Right cardiac atrium (tissue), 5 donors: ENCODE results near the gene TSPAN9. TPM values are rescaled to one million over a fixed set of nuclear protein-coding genes. Genes with fewer than 3 reads are reported as not detected.

Source experiments
- ATAC-seq, 2 donors: fragments of 200-7000 bp; cut with Tn5 transposase; one replicate each; pipeline versions ENCODE4 v1.8.0 to v1.9.1; 2020; ENCODE audit warnings: moderate library complexity in 2 of 2, mild to moderate bottlenecking in 1 of 2
- DNase-seq, 3 donors: peaks; one replicate each; pipeline ENCODE4 v3.0.0-alpha.2; 2020
- H3K27ac ChIP-seq: one replicate; pipeline ENCODE4 v1.5.1; 2013; ENCODE audit warnings: mild to moderate bottlenecking, low read length, control low read depth, moderate library complexity
- H3K27me3 ChIP-seq: one replicate; pipeline ENCODE4 v1.6.1; 2013; ENCODE audit not compliant: control insufficient read depth, insufficient read depth
- H3K4me1 ChIP-seq: one replicate; pipeline ENCODE4 v1.6.1; 2013; ENCODE audit warnings: low read length; ENCODE audit not compliant: control insufficient read depth, insufficient read depth
- H3K4me3 ChIP-seq: one replicate; pipeline ENCODE4 v1.5.1; 2013; ENCODE audit warnings: low read length, control low read depth
- H3K9me3 ChIP-seq: one replicate; pipeline ENCODE4 v1.6.1; 2013; ENCODE audit warnings: low read length; ENCODE audit not compliant: control insufficient read depth
- WGBS: extraction: QIAGEN DNeasy Blood & Tissue Kit; methylation state at CpG from one replicate; pipeline ENCODE4 v1.1.7; 2013; 5-methylcytosine and 5-hydroxymethylcytosine counted together
- intact Hi-C, 4 donors: fragments of 100-400 bp; cut with DNase I; formaldehyde crosslinking; loops; one replicate each; pipeline versions ENCODE4 v1.11.0 to v1.14.0; 2022 to 2023
- polyA plus RNA-seq: library from polyadenylated mRNA; stranded (reverse); fragments of 200-250 nt; gene quantifications from one replicate; pipeline ENCODE4 v1.2.3, GENCODE V29; 2013
- total RNA-seq, 4 donors: library from RNA; stranded (reverse); fragmentation: NEBNext Ultra II Directional; extraction: Animal tissue kit (Norgen Biotek cat#: 25700); gene quantifications; one replicate each; pipeline ENCODE4 v1.2.1, GENCODE V29; 2021
- donor health status: healthy with polysubstance abuse.
- donor health status: DM: no; HTN: yes; CAD: no.
- donor health status: DM: no; HTN: no; CAD: no.
- donor health status: DM: no; HTN: yes; CAD: no; lungs with severe emphysema.
- donor health status: DM: yes; HTN: yes; CAD: no.

Gene TSPAN9
- total and polyA plus RNA-seq, 5 donors: 121 to 184 (median 161) TPM

GRCh38 chr12:3271146-3271545 lies 194.0 kb downstream of the TSPAN9 start:
- peaks cover 18% of the 10 kb centered on the region for H3K4me1 ChIP-seq
- 85% methylated on average over 1 of the region's 1 CpG for WGBS
- ATAC-seq: no peak
- H3K27ac ChIP-seq: no peak overlapping the region
- H3K27me3 ChIP-seq: no peaks in the 10 kb centered on the region
- intact Hi-C loops: loop anchor here (5.0 to 10.0 kb wide), 3 partner anchors 49 to 69 kb away; no protein-coding TSS in a partner anchor
- no peaks in the 10 kb centered on the region for H3K9me3 ChIP-seq
- H3K4me3 ChIP-seq: no peak overlapping the region
- no peak for DNase-seq

GRCh38 chr12:3271639-3272038 lies 194.5 kb downstream of the TSPAN9 start:
- no peaks in the 10 kb centered on the region for H3K27me3 ChIP-seq
- peak overlapping the region; percentile 12 for H3K27ac ChIP-seq
- H3K4me3 ChIP-seq: no peak overlapping the region
- 56% methylated on average over 6 of the region's 6 CpGs for WGBS
- intact Hi-C loops: loop anchor here (5.0 to 10.0 kb wide), 3 partner anchors 49 to 69 kb away; no protein-coding TSS in a partner anchor
- ATAC-seq (no peak), DNase-seq (peak in 1 of 3 donors; percentile 51)
- no peaks in the 10 kb centered on the region for H3K9me3 ChIP-seq
- peaks cover 18% of the 10 kb centered on the region for H3K4me1 ChIP-seq

GRCh38 chr12:3272958-3273357 lies 195.8 kb downstream of the TSPAN9 start:
- DNase-seq (no peak), ATAC-seq (no peak)
- WGBS: 85% methylated on average over 9 of the region's 9 CpGs
- intact Hi-C loops: loop anchor here (5.0 to 10.0 kb wide), 3 partner anchors 51 to 71 kb away; no protein-coding TSS in a partner anchor
- Histone ChIP-seq H3K4me1 (peaks cover 15% of the 10 kb centered on the region), H3K9me3 (no peaks in the 10 kb centered on the region), H3K27ac (peak overlapping the region; percentile 68), H3K27me3 (no peaks in the 10 kb centered on the region), H3K4me3 (no peak overlapping the region)

GRCh38 chr12:3273409-3273853 lies 196.3 kb downstream of the TSPAN9 start:
- H3K27ac ChIP-seq: peak overlapping the region; percentile 68
- H3K4me1 ChIP-seq: peaks cover 15% of the 10 kb centered on the region
- intact Hi-C loops: loop anchor here (5.0 to 10.0 kb wide), 3 partner anchors 51 to 71 kb away; no protein-coding TSS in a partner anchor
- H3K4me3 ChIP-seq: no peak overlapping the region
- 50% methylated on average over 7 of the region's 7 CpGs for WGBS
- ATAC-seq (peak; percentile 40 to 65), DNase-seq (peak in 1 of 3 donors; percentile 62)
- no peaks in the 10 kb centered on the region for H3K27me3 ChIP-seq
- no peaks in the 10 kb centered on the region for H3K9me3 ChIP-seq

- ATAC-seq: peak; percentile 22 to 28
- 53% methylated on average over 13 of the region's 13 CpGs for WGBS
- DNase-seq: peak in 1 of 3 donors; percentile 72
- H3K27ac ChIP-seq: peak overlapping the region; percentile 37
- H3K9me3 ChIP-seq: no peaks in the 10 kb centered on the region
- intact Hi-C loops: loop anchor here (2.0 to 10.0 kb wide), 8 partner anchors 52 to 202 kb away; no protein-coding TSS in a partner anchor
- H3K4me1 ChIP-seq: peaks cover 15% of the 10 kb centered on the region
- no peak overlapping the region for H3K4me3 ChIP-seq
- H3K27me3 ChIP-seq: no peaks in the 10 kb centered on the region
Measured at GRCh38 chr12:3274664-3275063, 197.5 kb downstream of the TSPAN9 start.

- intact Hi-C loops: loop anchor here (2.0 to 10.0 kb wide), 7 partner anchors 71 to 203 kb away; no protein-coding TSS in a partner anchor
- Histone ChIP-seq H3K9me3 (no peaks in the 10 kb centered on the region), H3K4me1 (peaks cover 15% of the 10 kb centered on the region), H3K27ac (peak overlapping the region; percentile 37), H3K27me3 (no peaks in the 10 kb centered on the region), H3K4me3 (no peak overlapping the region)
- 50% methylated on average over 29 of the region's 29 CpGs for WGBS
- DNase-seq: peak; percentile 77 to 92 (median 92)
- ATAC-seq: peak; percentile 37 to 55
Measured at GRCh38 chr12:3275171-3276041, 198.2 kb downstream of the TSPAN9 start.

GRCh38 chr12:3276226-3276625 lies 199.0 kb downstream of the TSPAN9 start:
- WGBS: 79% methylated on average over 14 of the region's 14 CpGs

GRCh38 chr12:3277306-3277943 lies 200.2 kb downstream of the TSPAN9 start:
- Histone ChIP-seq H3K27ac (no peak overlapping the region), H3K4me1 (peaks cover 11% of the 10 kb centered on the region), H3K4me3 (no peak overlapping the region), H3K9me3 (no peaks in the 10 kb centered on the region), H3K27me3 (no peaks in the 10 kb centered on the region)
- ATAC-seq (no peak), DNase-seq (no peak)
- 89% methylated on average over 18 of the region's 18 CpGs for WGBS
- intact Hi-C loops: loop anchor here (5.0 to 10.0 kb wide), 5 partner anchors 73 to 205 kb away; no protein-coding TSS in a partner anchor

More at GRCh38 chr12:3276226-3276625, 199.0 kb downstream of the TSPAN9 start:
- H3K4me3 ChIP-seq: no peak overlapping the region
- no peaks in the 10 kb centered on the region for H3K27me3 ChIP-seq
- ATAC-seq (no peak), DNase-seq (no peak)
- H3K9me3 ChIP-seq: no peaks in the 10 kb centered on the region
- H3K4me1 ChIP-seq: peaks cover 15% of the 10 kb centered on the region
- intact Hi-C loops: loop anchor here (5.0 to 10.0 kb wide), 5 partner anchors 71 to 204 kb away; no protein-coding TSS in a partner anchor
- H3K27ac ChIP-seq: no peak overlapping the region

- DNase-seq: no peak
- intact Hi-C loops: loop anchor here (5.0 to 10.0 kb wide), 5 partner anchors 74 to 207 kb away; no protein-coding TSS in a partner anchor
- ATAC-seq: no peak
- Histone ChIP-seq H3K9me3 (no peaks in the 10 kb centered on the region), H3K4me1 (peaks cover 4% of the 10 kb centered on the region), H3K4me3 (no peak overlapping the region), H3K27me3 (no peaks in the 10 kb centered on the region), H3K27ac (no peak overlapping the region)
- WGBS: 84% methylated on average over 5 of the region's 5 CpGs
Measured at GRCh38 chr12:3278681-3279414, 201.7 kb downstream of the TSPAN9 start.

GRCh38 chr12:3279415-3279780 lies 202.2 kb downstream of the TSPAN9 start:
- Histone ChIP-seq H3K9me3 (no peaks in the 10 kb centered on the region), H3K4me1 (peaks cover 4% of the 10 kb centered on the region), H3K4me3 (no peak overlapping the region), H3K27ac (no peak overlapping the region), H3K27me3 (no peaks in the 10 kb centered on the region)
- DNase-seq: no peak
- intact Hi-C loops: loop anchor here (5.0 to 10.0 kb wide), 5 partner anchors 75 to 207 kb away; no protein-coding TSS in a partner anchor
- no peak for ATAC-seq
- 78% methylated on average over 10 of the region's 10 CpGs for WGBS
